GM06990 (cell line): ENCODE measurements around the gene RMND5A.

ENCODE experiments used
- DNase-seq: peaks from one replicate; pipeline ENCODE4 v3.0.0-alpha.2; 2011; ENCODE audit not compliant: insufficient read length; ENCODE audit errors: extremely low read depth
- H3K27me3 ChIP-seq: replicated peaks from 2 replicates; pipeline ENCODE4 v1.6.0; 2011; ENCODE audit warnings: low read length; ENCODE audit not compliant: control insufficient read depth, insufficient read depth
- H3K36me3 ChIP-seq: 2 replicates; pipeline ENCODE4 v1.5.1; 2011; ENCODE audit warnings: low read length; ENCODE audit not compliant: control insufficient read depth, insufficient read depth
- H3K4me3 ChIP-seq: replicated peaks from 2 replicates; pipeline ENCODE4 v1.5.1; 2011; ENCODE audit warnings: low read depth, mild to moderate bottlenecking, control low read depth, low read length
- TF ChIP-seq, protein P1 (sequence below): IDR thresholded peaks from 2 replicates; pipeline ENCODE4 v1.5.1; 2011; ENCODE audit warnings: low read length, control low read depth, mild to moderate bottlenecking, inconsistent platforms; ENCODE audit not compliant: insufficient read depth, poor library complexity, severe bottlenecking

Gene RMND5A

DNA sequence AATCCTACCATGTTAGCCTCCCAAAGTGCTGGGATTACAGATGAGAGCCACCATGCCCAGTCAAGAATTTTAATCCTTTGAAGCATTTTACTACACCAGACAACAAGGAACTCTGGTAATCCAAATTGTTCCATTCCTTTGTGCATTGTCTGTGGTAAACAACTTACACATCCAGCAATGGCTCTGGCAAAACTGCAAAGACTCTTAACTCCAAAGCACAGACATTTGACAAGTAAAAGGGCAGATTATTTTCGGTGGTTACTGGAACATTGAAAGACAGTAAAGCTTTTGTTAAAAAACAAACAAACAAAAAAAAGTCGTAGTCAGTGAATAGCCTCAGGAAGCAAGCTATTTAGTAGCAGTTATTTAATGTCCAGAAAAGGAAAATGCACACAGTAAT is 33.2 kb upstream of the RMND5A start:
- no peaks in the 10 kb centered on the region for H3K36me3 ChIP-seq
- TF ChIP-seq, protein P1, sequence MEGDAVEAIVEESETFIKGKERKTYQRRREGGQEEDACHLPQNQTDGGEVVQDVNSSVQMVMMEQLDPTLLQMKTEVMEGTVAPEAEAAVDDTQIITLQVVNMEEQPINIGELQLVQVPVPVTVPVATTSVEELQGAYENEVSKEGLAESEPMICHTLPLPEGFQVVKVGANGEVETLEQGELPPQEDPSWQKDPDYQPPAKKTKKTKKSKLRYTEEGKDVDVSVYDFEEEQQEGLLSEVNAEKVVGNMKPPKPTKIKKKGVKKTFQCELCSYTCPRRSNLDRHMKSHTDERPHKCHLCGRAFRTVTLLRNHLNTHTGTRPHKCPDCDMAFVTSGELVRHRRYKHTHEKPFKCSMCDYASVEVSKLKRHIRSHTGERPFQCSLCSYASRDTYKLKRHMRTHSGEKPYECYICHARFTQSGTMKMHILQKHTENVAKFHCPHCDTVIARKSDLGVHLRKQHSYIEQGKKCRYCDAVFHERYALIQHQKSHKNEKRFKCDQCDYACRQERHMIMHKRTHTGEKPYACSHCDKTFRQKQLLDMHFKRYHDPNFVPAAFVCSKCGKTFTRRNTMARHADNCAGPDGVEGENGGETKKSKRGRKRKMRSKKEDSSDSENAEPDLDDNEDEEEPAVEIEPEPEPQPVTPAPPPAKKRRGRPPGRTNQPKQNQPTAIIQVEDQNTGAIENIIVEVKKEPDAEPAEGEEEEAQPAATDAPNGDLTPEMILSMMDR, result no peak
- no peak for DNase-seq
- H3K27me3 ChIP-seq, result no peaks in the 10 kb centered on the region
- no peak overlapping the region for H3K4me3 ChIP-seq

DNA sequence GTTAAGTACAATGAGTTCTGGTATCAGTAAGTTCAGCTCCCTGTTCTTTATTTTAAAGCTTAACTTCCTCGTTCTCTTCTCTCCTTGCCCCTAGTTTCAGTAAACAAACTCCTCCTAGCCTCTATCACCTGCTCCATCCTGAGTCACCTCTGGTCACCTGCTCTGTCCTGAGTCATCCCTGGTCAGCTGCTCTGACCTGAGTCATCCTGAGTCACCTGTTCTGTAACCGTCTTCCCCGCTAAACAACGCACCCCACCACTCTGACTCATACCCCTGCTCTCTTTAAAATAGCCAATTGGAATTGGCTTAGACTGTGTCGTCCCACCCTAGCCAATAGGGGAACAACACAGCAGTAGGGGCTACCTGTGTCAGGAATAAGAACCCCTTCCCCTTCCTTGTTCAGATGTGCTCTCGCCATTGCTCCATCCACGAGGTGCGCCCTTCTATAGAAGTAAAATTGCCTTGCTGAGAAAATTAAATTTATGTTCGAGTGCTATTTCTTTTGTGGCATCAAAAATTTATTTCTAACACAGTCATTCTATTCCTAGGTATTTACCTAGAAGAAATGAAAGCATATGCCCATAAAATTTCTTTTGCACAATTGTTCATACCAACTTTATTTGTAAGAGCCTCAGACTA is 24.9 kb upstream of the RMND5A start:
- TF ChIP-seq, protein P1, result no peak
- no peaks in the 10 kb centered on the region for H3K36me3 ChIP-seq
- DNase-seq, result no peak
- H3K27me3 ChIP-seq, result no peaks in the 10 kb centered on the region
- H3K4me3 ChIP-seq, result no peak overlapping the region

DNA sequence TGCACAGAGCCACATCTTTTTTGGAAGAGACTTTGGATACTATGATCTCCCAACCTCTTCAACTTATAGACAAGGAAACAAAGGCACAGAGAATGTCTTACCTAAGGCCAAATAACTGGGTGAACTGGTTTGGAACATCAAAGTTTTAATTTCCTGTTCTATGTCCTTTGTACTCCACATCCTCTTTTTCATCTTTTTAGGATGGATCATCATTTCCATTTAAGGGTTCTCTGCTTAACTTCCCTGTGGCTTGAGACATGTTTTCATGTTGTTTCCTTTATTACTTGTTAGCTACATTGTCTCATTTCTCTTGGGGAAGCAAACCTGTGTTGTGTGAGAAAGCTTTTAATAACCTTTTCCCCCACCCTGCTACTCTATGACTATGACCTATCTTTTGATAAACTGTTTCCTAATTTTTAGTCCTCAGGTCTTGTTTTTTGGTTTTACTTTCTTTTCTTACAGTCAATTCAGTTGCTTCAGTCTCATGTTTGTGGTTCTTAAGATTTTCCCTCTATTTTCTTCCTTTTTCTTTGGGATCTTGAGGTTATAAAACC is 22.5 kb upstream of the RMND5A start:
- TF ChIP-seq, protein P1, result no peak
- DNase-seq, result no peak
- Histone ChIP-seq H3K27me3 (no peaks in the 10 kb centered on the region), H3K4me3 (no peak overlapping the region), H3K36me3 (no peaks in the 10 kb centered on the region)

DNA sequence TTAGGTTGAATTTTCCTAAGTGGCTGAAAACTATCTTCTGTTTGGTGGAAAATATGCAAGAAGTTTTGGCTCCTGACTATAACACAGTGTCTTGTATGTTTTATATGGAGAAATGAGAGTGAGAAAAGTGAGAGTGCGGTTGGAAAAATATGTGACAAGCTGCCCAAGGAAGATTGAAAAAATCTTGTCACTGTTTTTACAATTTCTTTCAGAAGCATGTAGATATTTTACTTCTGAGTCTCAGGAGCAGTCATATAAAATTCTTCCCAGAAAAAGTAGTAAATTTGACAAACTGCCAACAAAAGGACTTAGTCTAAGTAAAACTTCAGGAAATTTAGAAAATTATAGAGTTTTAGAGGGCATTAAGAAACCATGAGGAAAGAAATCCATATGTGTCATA is 19.4 kb upstream of the RMND5A start:
- Histone ChIP-seq H3K27me3 (no peaks in the 10 kb centered on the region), H3K4me3 (no peak overlapping the region), H3K36me3 (no peaks in the 10 kb centered on the region)
- TF ChIP-seq, protein P1, result no peak
- DNase-seq, result no peak

DNA sequence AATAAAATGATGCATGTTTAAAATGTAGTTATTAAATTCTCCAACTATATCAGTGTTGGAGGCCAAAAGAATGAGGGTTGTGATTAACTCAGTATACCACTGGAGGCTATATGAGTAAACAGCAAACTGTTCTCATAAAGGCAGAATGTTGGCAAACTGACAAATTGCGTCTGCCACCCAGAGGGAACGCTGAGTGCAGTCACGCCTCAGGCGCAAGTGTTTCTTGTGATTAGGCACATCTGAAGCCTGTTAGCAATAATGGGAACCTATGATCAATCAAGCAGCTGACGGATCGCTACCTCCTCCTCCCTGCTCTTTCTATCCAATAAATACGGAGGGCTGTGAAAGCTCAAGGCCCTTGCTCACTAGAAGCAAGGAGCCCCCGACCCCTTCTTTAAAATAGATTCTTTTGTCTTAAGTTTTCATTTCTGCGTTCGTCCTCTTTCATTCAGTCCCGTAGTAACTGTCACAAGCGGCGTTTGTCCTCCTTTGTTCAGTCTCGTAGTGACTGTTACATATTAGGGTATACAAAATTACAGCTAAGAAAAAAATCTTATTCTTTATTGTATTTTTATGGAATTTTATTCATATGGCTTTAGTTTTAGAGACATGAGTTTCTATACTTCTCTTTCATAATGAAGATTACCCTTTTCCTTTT is 16.3 kb upstream of the RMND5A start:
- H3K36me3 ChIP-seq, result no peaks in the 10 kb centered on the region
- DNase-seq, result no peak
- no peak overlapping the region for H3K4me3 ChIP-seq
- TF ChIP-seq, protein P1, result no peak
- no peaks in the 10 kb centered on the region for H3K27me3 ChIP-seq
